H1 (cell line): ENCODE data around the gene ELFN1. TPM values are rescaled to one million over a fixed set of nuclear protein-coding genes. Genes with fewer than 3 reads are reported as not detected.

ENCODE experiments used
- ASH2L ChIP-seq: fragments of 200-600, 300-600 bp; sonication (generic); IDR thresholded peaks from one replicate; pipeline ENCODE4 v1.7.1; 2017; ENCODE audit warnings: low read length
- FOSL1 ChIP-seq: IDR thresholded peaks from 2 replicates; pipeline ENCODE4 v1.6.1; 2011; ENCODE audit warnings: mild to moderate bottlenecking, low read depth, low read length, moderate library complexity; ENCODE audit not compliant: insufficient read depth
- HDAC2 ChIP-seq, 2 experiments: fragments of 300-600 bp in 1 of 2; sonication (generic) in 1 of 2; IDR thresholded peaks; 2 replicates each; pipeline ENCODE4 v1.6.1; 2011 to 2012; ENCODE audit warnings: low read depth in 2 of 2, low read length in 2 of 2, mild to moderate bottlenecking in 2 of 2, moderate library complexity in 2 of 2, borderline replicate concordance in 1 of 2, inconsistent platforms in 1 of 2
- POU5F1 ChIP-seq: IDR thresholded peaks from 2 replicates; pipeline ENCODE4 v1.6.1; 2011; ENCODE audit warnings: low read depth, mild to moderate bottlenecking, low read length, moderate library complexity
- RAD21 ChIP-seq, 2 experiments: IDR thresholded peaks in 1 of 2; conservative IDR thresholded peaks in 1 of 2; 2 replicates each; pipeline ENCODE4 v1.6.1; 2011; ENCODE audit warnings: low read depth in 2 of 2, low read length in 2 of 2, improper control_type of control experiment in 1 of 2, inconsistent platforms in 1 of 2, mild to moderate bottlenecking in 1 of 2, moderate library complexity in 1 of 2
- SAP30 ChIP-seq: fragments of 300-600 bp; sonication (generic); IDR thresholded peaks from 2 replicates; pipeline ENCODE4 v1.7.1; 2012; ENCODE audit warnings: low read length, moderate library complexity, mild to moderate bottlenecking, inconsistent platforms; ENCODE audit not compliant: insufficient read depth, insufficient replicate concordance
- SIN3A ChIP-seq, 2 experiments: IDR thresholded peaks in 1 of 2; conservative IDR thresholded peaks in 1 of 2; 2 replicates each; pipeline ENCODE4 v1.6.1; 2011 to 2012; ENCODE audit warnings: low read length in 2 of 2, improper control_type of control experiment in 1 of 2, low read depth in 1 of 2, mild to moderate bottlenecking in 1 of 2
- polyA plus RNA-seq, 7 experiments: library from polyadenylated mRNA; depleted of rRNA in 3 of 7; stranded (reverse) in 5 of 7; unstranded in 2 of 7; fragments of >200 nt in 5 of 7; fragments of 200-250 nt in 2 of 7; gene quantifications; 1 replicate in 5 of 7; 2 replicates in 1 of 7; 4 replicates in 1 of 7; pipeline versions ENCODE4 v1.2.1 to v1.2.3, GENCODE V29; 2011 to 2013; ENCODE audit warnings: missing spikeins in 2 of 7, mixed read lengths in 2 of 7
- total RNA-seq: library from RNA; stranded (reverse); fragmentation: NEBNext Ultra II Directional; extraction: Animal tissue kit (Norgen Biotek cat#: 25700); gene quantifications from 2 replicates; pipeline ENCODE4 v1.2.1, GENCODE V29; 2021
- TF ChIP-seq, protein P1 (sequence below): fragments of 300-600 bp; sonication (generic); IDR thresholded peaks from 2 replicates; pipeline ENCODE4 v1.7.1; 2012; ENCODE audit warnings: low read length, moderate library complexity, mild to moderate bottlenecking, inconsistent platforms; ENCODE audit not compliant: insufficient replicate concordance

ELFN1 gene
- total and polyA plus RNA-seq, 2 of the 8 experiments (the other 6 are each of a cell fraction or from before 2014, with no cell fraction given): 2.0 to 4.5 TPM

DNA sequence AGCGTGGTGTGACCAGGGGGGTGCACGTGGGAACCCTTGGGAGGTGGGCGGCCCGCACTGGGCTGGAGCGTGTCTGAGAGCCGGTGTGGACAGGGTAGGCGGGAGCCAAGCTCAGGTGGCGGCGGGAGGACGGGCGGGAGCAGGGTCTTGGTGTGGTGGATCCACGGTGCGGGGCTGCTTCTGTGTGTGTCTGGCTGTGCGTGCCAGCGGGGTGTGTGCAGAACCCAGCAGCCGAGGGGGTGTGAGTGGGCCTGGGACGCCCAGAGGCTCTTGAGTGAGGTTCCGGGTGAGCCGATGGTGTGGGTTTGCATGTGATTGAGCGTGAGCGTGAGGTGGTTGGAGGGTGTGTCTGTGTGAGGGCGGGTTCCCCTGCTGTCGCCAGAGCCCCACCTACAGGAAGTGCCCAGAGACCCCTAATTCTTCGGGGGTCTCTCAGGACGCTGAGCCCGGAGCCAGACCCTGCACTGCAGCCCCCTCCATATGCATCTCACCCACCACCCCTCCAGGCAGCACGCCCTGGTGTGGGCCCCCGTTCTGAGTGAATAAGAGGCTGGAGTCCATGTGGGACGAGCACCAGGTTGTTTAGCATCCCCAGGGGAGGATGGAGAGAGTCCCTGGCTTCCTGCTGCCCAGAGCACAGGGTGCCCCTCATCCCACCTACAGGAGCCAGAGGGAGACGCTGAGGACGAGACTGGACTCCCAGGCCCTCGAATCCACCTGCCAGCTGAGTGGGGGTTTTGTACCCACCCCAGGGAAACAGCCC lies 78.2 kb downstream of the ELFN1 start (continued):
- TF ChIP-seq, protein P1, sequence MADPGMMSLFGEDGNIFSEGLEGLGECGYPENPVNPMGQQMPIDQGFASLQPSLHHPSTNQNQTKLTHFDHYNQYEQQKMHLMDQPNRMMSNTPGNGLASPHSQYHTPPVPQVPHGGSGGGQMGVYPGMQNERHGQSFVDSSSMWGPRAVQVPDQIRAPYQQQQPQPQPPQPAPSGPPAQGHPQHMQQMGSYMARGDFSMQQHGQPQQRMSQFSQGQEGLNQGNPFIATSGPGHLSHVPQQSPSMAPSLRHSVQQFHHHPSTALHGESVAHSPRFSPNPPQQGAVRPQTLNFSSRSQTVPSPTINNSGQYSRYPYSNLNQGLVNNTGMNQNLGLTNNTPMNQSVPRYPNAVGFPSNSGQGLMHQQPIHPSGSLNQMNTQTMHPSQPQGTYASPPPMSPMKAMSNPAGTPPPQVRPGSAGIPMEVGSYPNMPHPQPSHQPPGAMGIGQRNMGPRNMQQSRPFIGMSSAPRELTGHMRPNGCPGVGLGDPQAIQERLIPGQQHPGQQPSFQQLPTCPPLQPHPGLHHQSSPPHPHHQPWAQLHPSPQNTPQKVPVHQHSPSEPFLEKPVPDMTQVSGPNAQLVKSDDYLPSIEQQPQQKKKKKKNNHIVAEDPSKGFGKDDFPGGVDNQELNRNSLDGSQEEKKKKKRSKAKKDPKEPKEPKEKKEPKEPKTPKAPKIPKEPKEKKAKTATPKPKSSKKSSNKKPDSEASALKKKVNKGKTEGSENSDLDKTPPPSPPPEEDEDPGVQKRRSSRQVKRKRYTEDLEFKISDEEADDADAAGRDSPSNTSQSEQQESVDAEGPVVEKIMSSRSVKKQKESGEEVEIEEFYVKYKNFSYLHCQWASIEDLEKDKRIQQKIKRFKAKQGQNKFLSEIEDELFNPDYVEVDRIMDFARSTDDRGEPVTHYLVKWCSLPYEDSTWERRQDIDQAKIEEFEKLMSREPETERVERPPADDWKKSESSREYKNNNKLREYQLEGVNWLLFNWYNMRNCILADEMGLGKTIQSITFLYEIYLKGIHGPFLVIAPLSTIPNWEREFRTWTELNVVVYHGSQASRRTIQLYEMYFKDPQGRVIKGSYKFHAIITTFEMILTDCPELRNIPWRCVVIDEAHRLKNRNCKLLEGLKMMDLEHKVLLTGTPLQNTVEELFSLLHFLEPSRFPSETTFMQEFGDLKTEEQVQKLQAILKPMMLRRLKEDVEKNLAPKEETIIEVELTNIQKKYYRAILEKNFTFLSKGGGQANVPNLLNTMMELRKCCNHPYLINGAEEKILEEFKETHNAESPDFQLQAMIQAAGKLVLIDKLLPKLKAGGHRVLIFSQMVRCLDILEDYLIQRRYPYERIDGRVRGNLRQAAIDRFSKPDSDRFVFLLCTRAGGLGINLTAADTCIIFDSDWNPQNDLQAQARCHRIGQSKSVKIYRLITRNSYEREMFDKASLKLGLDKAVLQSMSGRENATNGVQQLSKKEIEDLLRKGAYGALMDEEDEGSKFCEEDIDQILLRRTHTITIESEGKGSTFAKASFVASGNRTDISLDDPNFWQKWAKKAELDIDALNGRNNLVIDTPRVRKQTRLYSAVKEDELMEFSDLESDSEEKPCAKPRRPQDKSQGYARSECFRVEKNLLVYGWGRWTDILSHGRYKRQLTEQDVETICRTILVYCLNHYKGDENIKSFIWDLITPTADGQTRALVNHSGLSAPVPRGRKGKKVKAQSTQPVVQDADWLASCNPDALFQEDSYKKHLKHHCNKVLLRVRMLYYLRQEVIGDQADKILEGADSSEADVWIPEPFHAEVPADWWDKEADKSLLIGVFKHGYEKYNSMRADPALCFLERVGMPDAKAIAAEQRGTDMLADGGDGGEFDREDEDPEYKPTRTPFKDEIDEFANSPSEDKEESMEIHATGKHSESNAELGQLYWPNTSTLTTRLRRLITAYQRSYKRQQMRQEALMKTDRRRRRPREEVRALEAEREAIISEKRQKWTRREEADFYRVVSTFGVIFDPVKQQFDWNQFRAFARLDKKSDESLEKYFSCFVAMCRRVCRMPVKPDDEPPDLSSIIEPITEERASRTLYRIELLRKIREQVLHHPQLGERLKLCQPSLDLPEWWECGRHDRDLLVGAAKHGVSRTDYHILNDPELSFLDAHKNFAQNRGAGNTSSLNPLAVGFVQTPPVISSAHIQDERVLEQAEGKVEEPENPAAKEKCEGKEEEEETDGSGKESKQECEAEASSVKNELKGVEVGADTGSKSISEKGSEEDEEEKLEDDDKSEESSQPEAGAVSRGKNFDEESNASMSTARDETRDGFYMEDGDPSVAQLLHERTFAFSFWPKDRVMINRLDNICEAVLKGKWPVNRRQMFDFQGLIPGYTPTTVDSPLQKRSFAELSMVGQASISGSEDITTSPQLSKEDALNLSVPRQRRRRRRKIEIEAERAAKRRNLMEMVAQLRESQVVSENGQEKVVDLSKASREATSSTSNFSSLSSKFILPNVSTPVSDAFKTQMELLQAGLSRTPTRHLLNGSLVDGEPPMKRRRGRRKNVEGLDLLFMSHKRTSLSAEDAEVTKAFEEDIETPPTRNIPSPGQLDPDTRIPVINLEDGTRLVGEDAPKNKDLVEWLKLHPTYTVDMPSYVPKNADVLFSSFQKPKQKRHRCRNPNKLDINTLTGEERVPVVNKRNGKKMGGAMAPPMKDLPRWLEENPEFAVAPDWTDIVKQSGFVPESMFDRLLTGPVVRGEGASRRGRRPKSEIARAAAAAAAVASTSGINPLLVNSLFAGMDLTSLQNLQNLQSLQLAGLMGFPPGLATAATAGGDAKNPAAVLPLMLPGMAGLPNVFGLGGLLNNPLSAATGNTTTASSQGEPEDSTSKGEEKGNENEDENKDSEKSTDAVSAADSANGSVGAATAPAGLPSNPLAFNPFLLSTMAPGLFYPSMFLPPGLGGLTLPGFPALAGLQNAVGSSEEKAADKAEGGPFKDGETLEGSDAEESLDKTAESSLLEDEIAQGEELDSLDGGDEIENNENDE: no peak
- TF ChIP-seq SAP30 (no peak), POU5F1 (no peak), HDAC2 (IDR thresholded peaks at IDR 0.05; ENCODE audit: borderline replicate concordance in 1 of 2, low read depth in 2 of 2, low read length in 2 of 2) (no peak), RAD21 (IDR thresholded peaks at IDR 0.05 in 1 of 2, conservative IDR thresholded peaks at IDR 0.05 in 1 of 2; ENCODE audit: low read depth in 2 of 2, low read length in 2 of 2) (no peak), FOSL1 (no peak), ASH2L (no peak), SIN3A (conservative IDR thresholded peaks at IDR 0.05 in 1 of 2, IDR thresholded peaks at IDR 0.05 in 1 of 2; ENCODE audit: low read depth in 1 of 2, low read length in 2 of 2) (no peak)
